Measurements from ENCODE around the gene ST8SIA6. TPM values are rescaled to one million over a fixed set of nuclear protein-coding genes. Genes with fewer than 3 reads are reported as not detected.

The ST8SIA6 gene
- total RNA-seq, 1 experiment from 2014 or later = not detected

- POLR2A ChIA-PET (ENCODE audit: unreplicated experiment) = no interaction called here
- H3K79me2 ChIP-seq (ENCODE audit: low read length) = no peaks in the 10 kb centered on the region
- intact Hi-C loops (cut with micrococcal nuclease) = loop anchor here (1.0 kb wide), 2 partner anchors 140 to 309 kb away; no protein-coding TSS in a partner anchor
- H4K20me1 ChIP-seq (ENCODE audit: low read length) = no peaks in the 10 kb centered on the region
- no peak overlapping the region for H3K9ac ChIP-seq (ENCODE audit: low read length)
- CTCF ChIA-PET = interaction anchor here (1.1 to 1.2 kb wide), 3 partner anchors 119 to 148 kb away, joined by 4 to 5 read pairs (median 5); no protein-coding TSS in a partner anchor
- no peaks in the 10 kb centered on the region for H3K27me3 ChIP-seq (ENCODE audit: low read length)
- peak overlapping the region; percentile 53 for H3K4me2 ChIP-seq (ENCODE audit: low read length)
- H3K4me3 ChIP-seq (ENCODE audit: low read length) = no peak overlapping the region
- H3K9me2 ChIP-seq (replicated peaks; ENCODE audit: low read length) = no peaks in the 10 kb centered on the region
- TF ChIP-seq, protein P1, sequence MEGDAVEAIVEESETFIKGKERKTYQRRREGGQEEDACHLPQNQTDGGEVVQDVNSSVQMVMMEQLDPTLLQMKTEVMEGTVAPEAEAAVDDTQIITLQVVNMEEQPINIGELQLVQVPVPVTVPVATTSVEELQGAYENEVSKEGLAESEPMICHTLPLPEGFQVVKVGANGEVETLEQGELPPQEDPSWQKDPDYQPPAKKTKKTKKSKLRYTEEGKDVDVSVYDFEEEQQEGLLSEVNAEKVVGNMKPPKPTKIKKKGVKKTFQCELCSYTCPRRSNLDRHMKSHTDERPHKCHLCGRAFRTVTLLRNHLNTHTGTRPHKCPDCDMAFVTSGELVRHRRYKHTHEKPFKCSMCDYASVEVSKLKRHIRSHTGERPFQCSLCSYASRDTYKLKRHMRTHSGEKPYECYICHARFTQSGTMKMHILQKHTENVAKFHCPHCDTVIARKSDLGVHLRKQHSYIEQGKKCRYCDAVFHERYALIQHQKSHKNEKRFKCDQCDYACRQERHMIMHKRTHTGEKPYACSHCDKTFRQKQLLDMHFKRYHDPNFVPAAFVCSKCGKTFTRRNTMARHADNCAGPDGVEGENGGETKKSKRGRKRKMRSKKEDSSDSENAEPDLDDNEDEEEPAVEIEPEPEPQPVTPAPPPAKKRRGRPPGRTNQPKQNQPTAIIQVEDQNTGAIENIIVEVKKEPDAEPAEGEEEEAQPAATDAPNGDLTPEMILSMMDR (conservative IDR thresholded peaks at IDR 0.05; ENCODE audit: low read depth, low read length) = peak; percentile 71
- no peak for TF ChIP-seq EZH2 (IDR thresholded peaks at IDR 0.05; ENCODE audit: low read length, unreplicated experiment)
- TF ChIP-seq EZH2phosphoT487 (IDR thresholded peaks at IDR 0.05; ENCODE audit: borderline replicate concordance, low read length) = no peak
- H3K27ac ChIP-seq (ENCODE audit: low read length) = no peak overlapping the region
- no peaks in the 10 kb centered on the region for H3F3A ChIP-seq (ENCODE audit: low read length, unreplicated experiment)
- no peaks in the 10 kb centered on the region for H3K9me3 ChIP-seq (ENCODE audit: low read length)
- H2AFZ ChIP-seq (ENCODE audit: low read length) = no peak overlapping the region
- BruUV-seq (replicated peaks) = no TSS peak
- no peaks in the 10 kb centered on the region for H3K4me1 ChIP-seq (ENCODE audit: insufficient read depth, low read length)
- H3K36me3 ChIP-seq (ENCODE audit: low read depth, low read length) = no peaks in the 10 kb centered on the region
- DNase-seq (peak; percentile 63), ATAC-seq (peak; percentile 74)
Observed at GRCh38 chr10:17290226-17290625, 164.2 kb downstream of the ST8SIA6 start.

- Histone ChIP-seq H3K79me2 (ENCODE audit: low read length) (no peaks in the 10 kb centered on the region), H3K27me3 (ENCODE audit: low read length) (no peaks in the 10 kb centered on the region), H3F3A (ENCODE audit: low read length, unreplicated experiment) (no peaks in the 10 kb centered on the region), H3K4me2 (ENCODE audit: low read length) (peak overlapping the region; percentile 53), H4K20me1 (ENCODE audit: low read length) (no peaks in the 10 kb centered on the region), H3K9me3 (ENCODE audit: low read length) (no peaks in the 10 kb centered on the region), H3K9me2 (replicated peaks; ENCODE audit: low read length) (no peaks in the 10 kb centered on the region), H3K9ac (ENCODE audit: low read length) (no peak overlapping the region), H2AFZ (ENCODE audit: low read length) (no peak overlapping the region), H3K4me1 (ENCODE audit: insufficient read depth, low read length) (no peaks in the 10 kb centered on the region), H3K36me3 (ENCODE audit: low read depth, low read length) (no peaks in the 10 kb centered on the region), H3K4me3 (ENCODE audit: low read length) (no peak overlapping the region), H3K27ac (ENCODE audit: low read length) (no peak overlapping the region)
- DNase-seq (no peak), ATAC-seq (no peak)
- POLR2A ChIA-PET (ENCODE audit: unreplicated experiment) = no interaction called here
- TF ChIP-seq, protein P1 (conservative IDR thresholded peaks at IDR 0.05; ENCODE audit: low read depth, low read length) = no peak
- TF ChIP-seq EZH2phosphoT487 (IDR thresholded peaks at IDR 0.05; ENCODE audit: borderline replicate concordance, low read length) (no peak), EZH2 (IDR thresholded peaks at IDR 0.05; ENCODE audit: low read length, unreplicated experiment) (no peak)
- BruUV-seq (replicated peaks) = no TSS peak
- CTCF ChIA-PET = interaction anchor here (1.1 to 1.2 kb wide), 3 partner anchors 119 to 148 kb away, joined by 4 to 5 read pairs (median 5); no protein-coding TSS in a partner anchor
- intact Hi-C loops (cut with micrococcal nuclease) = loop anchor here (1.0 kb wide), 2 partner anchors 141 to 310 kb away; no protein-coding TSS in a partner anchor
Observed at GRCh38 chr10:17289763-17290162, 164.6 kb downstream of the ST8SIA6 start.
